GM12891 (cell line): ENCODE data around the gene PPP2R2D.

Experiments used
- PAX5 ChIP-seq: IDR thresholded peaks from 2 replicates; pipeline ENCODE4 v1.6.1; 2011; ENCODE audit warnings: low read length, moderate library complexity, mild to moderate bottlenecking; ENCODE audit not compliant: insufficient read depth, severe bottlenecking
- POLR2A ChIP-seq: IDR thresholded peaks from 2 replicates; pipeline ENCODE4 v1.6.1; 2011; ENCODE audit warnings: low read depth, low read length, control low read depth
- POLR2AphosphoS5 ChIP-seq: IDR thresholded peaks from 2 replicates; pipeline ENCODE4 v1.6.1; 2011; ENCODE audit warnings: low read depth, low read length, control low read depth
- SPI1 ChIP-seq: IDR thresholded peaks from 2 replicates; pipeline ENCODE4 v1.6.1; 2011; ENCODE audit warnings: low read depth, low read length, control low read depth

DNA sequence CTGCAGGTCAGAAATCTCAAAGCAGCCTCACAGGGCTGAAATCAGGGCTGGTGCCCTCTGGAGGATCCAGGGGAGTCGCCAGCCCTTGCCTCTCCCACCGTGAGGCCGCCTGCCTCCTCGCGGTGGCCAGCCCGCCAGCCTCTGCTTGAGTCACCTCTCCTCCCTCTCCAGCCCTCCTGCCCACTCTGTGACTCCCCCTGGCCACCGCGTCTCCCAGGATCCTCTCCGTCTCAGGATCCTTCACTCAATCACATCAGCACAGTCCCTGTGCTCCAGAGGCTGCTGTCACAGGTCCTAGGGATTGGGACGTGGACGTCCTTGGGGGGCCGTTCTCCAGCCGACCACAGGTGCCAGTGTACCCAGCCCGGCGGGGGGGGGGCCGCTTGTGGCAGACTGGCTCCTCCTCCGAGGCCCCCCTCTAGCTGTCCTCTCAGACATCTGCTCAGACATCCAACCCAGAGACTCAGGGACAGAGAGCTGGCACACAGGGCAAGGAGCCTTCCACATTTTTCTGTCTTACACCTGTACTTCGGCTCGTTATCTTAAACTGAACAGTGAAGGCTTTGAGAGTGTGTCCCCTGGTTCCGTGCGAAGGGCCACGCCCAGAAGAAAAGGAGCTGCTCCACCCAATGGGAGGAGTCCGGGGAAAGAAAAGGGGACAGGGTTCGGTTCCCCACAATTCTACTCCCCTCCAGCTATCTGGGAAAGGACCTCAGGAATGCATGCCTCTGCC lies 9.4 kb upstream of the PPP2R2D start:
- no peak for TF ChIP-seq POLR2A
- TF ChIP-seq PAX5 = no peak
- no peak for TF ChIP-seq POLR2AphosphoS5
- TF ChIP-seq SPI1 = no peak
